GM12892 (cell line): ENCODE measurements around the gene COL1A1. TPM values are rescaled to one million over a fixed set of nuclear protein-coding genes. Genes with fewer than 3 reads are reported as not detected.

Source experiments
- DNase-seq: peaks from one replicate; pipeline ENCODE4 v3.0.0; 2011; ENCODE audit not compliant: insufficient read length
- FAIRE-seq: peaks from 2 replicates; lab custom pipeline; 2011; peaks lifted over from hg19 to GRCh38; lab: Jason Lieb, UNC
- POLR2A ChIP-seq: IDR thresholded peaks from 2 replicates; pipeline ENCODE4 v1.6.1; 2011; ENCODE audit warnings: low read depth, low read length, control low read depth
- POLR2AphosphoS5 ChIP-seq: IDR thresholded peaks from 2 replicates; pipeline ENCODE4 v1.6.1; 2011; ENCODE audit warnings: low read depth, low read length, control low read depth
- TAF1 ChIP-seq: IDR thresholded peaks from 2 replicates; pipeline ENCODE4 v1.6.1; 2011; ENCODE audit warnings: low read depth, mild to moderate bottlenecking, control low read depth, low read length, borderline replicate concordance
- polyA plus RNA-seq: library from polyadenylated mRNA; unstranded; fragments of >200 nt; gene quantifications from one replicate; pipeline ENCODE4 v1.2.1, GENCODE V29; 2012; ENCODE audit warnings: missing spikeins, inconsistent platforms; ENCODE audit not compliant: missing spikeins

Gene COL1A1
- polyA plus RNA-seq: 4.8 TPM

DNA sequence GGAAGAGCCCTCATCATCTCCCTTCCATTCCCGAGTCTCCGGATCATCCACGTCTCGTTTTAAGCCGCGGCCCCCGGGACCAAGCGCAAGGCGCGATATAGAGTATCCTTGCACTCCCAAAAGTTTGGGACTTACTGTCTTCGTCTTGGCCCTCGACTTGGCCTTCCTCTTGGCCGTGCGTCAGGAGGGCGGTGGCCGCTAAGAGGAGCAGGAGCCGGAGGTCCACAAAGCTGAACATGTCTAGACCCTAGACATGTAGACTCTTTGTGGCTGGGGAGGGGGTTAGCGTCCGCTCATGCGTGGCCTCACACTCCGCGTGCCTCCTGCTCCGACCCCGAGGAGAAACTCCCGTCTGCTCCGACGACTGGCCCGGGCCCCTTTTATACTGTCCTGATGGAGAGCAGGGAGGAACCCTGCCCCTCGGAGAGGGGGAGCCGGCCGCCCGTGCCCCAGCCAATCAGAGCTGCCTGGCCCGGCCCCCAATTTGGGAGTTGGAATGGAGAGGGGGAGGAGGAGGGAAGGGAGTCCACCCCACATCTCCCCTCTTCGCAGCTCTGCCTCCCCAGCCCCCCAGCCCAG, at the start of gene COL1A1:
Gene COL1A1, minus strand, starts transcription at position 356 of the 579 bp plus-strand sequence. Its CDS starts 118 bp downstream, at position 238.
- no peak for FAIRE-seq
- TF ChIP-seq POLR2AphosphoS5 (no peak), TAF1 (no peak), POLR2A (no peak)
- no peak for DNase-seq

GRCh38 chr17:50248255-50248654, 46.8 kb upstream of the COL1A1 start:
- DNase-seq: no peak
- no peak for TF ChIP-seq POLR2A
- no peak for FAIRE-seq

DNA sequence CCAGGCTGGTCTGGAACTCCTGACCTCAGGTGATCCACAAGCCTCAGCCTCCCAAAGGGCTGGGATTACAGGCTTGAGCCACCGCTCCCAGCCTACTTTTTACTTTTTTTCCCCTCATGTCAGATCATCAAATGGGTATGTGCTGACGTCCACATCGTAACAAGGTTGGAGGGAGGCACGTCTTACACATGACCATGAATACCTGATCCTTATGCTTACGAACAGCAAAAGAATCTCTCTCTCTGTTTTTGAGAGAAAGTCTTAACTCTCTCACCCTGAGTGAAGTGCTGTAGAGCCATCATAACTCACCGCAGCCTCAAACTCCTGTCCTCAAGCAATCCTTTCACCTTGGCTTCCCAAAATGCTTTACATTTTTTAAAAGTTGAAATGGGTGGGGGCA, 43.3 kb upstream of the COL1A1 start:
- TF ChIP-seq POLR2AphosphoS5 (no peak), TAF1 (no peak), POLR2A (no peak)
- FAIRE-seq (no peak), DNase-seq (no peak)

DNA sequence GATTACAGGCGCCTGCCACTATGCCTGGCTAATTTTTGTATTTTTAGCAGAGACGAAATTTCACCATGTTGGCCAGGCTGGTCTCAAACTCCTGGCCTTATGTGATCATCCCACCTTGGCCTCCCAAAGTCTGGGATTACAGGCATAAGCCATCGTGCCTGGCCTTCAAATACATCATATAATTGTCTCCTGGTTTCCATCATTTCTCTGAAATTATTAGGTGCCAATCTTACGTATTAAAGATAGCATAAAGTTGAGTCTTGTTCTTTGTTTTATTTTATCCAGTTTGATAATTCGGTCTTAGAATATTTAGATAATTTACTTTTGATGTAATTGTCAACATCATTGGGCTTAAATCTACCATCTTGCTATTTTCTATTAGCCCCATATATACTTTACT, 40.0 kb upstream of the COL1A1 start:
- DNase-seq (no peak), FAIRE-seq (no peak)
- TF ChIP-seq POLR2A (no peak), TAF1 (no peak), POLR2AphosphoS5 (no peak)

DNA sequence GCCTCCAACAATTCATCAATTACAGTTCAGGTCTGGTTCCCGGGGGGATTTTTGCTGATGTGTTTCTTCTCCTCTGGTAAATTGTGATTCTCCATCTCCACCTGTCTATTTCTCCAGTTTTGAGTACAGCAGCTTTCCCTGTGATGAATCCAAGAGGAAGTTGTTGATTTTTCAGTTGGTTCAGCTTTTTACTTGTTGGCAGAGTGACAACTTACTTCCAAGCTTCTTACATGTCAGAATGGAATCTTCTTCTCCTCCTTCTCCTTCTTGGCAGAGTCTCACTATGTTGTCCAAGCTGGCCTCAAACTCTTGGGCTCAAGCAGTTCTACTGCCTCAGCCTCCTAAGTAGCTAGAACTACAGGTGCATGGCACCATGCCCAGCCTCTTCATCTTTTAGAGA, 39.4 kb upstream of the COL1A1 start:
- DNase-seq (no peak), FAIRE-seq (no peak)
- no peak for TF ChIP-seq POLR2AphosphoS5
- TF ChIP-seq TAF1: no peak
- no peak for TF ChIP-seq POLR2A

DNA sequence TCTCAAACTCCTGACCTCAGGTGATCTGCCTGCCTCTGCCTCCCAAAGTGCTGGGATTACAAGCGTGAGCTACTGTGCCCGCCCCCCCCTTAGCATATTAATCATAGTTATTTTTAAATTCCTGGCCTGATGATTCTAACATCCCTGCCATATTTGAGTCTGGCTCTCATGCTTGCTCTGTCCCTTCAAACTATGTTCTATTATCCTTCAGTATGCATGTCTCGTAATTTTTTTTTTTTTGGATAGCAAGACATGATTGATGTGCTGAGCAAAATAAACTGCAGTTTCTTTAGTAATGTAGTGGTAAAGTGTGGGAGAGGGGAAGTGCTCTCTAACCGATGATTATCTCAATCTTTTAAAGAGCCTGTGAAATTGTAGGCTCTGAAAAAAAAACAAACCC, 38.5 kb upstream of the COL1A1 start:
- TF ChIP-seq POLR2A (no peak), TAF1 (no peak), POLR2AphosphoS5 (no peak)
- FAIRE-seq (no peak), DNase-seq (no peak)

- FAIRE-seq: no peak
- TF ChIP-seq TAF1: no peak
- TF ChIP-seq POLR2A: no peak
- TF ChIP-seq POLR2AphosphoS5: no peak
- no peak for DNase-seq
Measured at GRCh38 chr17:50238601-50239280, 37.3 kb upstream of the COL1A1 start.

GRCh38 chr17:50237901-50238300, 36.5 kb upstream of the COL1A1 start:
- no peak for FAIRE-seq
- TF ChIP-seq POLR2A (no peak), POLR2AphosphoS5 (no peak), TAF1 (no peak)

GRCh38 chr17:50234581-50234980, 33.1 kb upstream of the COL1A1 start:
- TF ChIP-seq POLR2AphosphoS5 (no peak), TAF1 (no peak), POLR2A (no peak)
- FAIRE-seq (no peak), DNase-seq (no peak)

More at GRCh38 chr17:50237901-50238300, 36.5 kb upstream of the COL1A1 start:
- DNase-seq: no peak

DNA sequence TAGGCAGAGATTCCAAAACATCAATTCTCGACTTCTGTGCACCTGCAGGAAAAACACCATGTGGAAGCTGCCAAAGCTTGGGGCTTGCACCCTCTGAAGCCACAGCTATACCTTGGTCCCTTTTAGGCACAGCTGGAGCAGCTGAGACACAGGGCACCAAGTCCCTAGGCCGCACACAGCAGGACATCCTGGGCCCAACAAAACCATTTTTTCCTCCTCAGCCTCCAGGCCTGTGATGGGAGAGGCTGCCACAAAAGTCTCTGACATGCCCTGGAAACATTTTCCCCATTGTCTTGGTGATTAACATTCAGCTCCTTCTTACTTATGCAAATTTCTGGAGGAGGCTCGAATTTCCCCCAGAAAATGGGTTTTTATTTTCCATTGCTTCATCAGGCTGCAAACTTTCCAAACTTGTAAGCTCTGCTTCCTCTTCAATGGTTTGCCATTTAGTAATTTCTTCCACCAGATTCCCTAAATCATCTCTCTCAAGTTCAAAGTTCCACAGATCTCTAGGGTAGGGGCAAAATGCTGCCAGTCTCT, 24.3 kb upstream of the COL1A1 start:
- TF ChIP-seq POLR2AphosphoS5: no peak
- TF ChIP-seq POLR2A: no peak
- no peak for TF ChIP-seq TAF1
- DNase-seq: no peak
- no peak for FAIRE-seq

DNA sequence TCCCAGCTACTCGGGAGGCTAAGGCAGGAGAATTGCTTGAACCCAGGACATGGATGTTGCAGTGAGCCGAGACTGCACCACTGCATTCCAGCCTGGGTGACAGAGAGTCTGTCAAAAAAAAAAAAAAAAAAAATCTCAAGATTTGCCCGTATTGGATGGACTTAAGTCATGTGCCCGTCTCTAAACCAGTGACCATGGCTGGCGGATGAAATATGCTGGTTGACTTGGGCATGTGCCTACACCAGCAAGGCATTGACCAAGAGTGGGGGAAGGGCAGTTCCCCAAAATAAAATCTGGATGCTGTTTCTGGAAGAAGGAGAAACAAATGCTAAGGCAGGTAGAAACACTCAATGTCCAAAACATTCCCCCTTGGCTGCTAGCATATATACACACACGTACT, 21.5 kb upstream of the COL1A1 start:
- FAIRE-seq: no peak
- TF ChIP-seq TAF1 (no peak), POLR2A (no peak), POLR2AphosphoS5 (no peak)
- DNase-seq: no peak

DNA sequence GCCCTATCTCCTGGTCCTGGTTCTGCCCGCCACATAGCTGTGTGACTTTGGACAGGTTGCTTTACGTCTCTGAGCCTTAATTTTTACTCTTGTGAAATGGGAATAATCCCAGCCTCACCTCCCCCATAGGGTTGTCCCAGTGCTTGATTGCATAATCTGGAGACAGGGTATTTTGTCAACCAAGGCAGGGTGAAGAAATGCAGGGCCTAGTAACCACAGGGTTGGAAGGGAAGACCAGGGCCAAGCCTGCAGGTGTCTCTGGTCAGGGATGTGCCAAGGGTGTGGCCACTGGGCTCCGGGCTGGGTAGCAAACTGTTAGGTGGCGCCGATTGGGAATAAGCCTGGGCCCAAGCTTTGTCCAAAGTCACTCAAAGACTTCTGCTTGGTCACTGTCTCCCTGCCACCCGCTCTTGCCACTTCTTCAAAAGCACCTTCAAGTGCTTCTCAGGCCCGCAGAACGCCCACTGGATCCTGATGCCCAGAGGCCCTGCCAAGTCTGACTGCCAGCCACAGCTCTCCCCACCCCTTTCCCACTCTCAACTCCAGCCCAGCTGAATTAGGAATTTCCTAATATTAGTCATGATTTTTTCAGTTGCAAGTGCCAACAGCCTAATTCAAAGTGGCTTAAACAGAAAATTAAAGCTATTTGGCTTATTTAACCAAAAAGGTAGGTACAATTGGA, 20.6 kb upstream of the COL1A1 start:
- DNase-seq: no peak
- TF ChIP-seq POLR2AphosphoS5 (no peak), TAF1 (no peak), POLR2A (no peak)
- FAIRE-seq: no peak
